Transverse colon (tissue), 4 donors: ENCODE data around the gene MEGF11. TPM values are rescaled to one million over a fixed set of nuclear protein-coding genes. Genes with fewer than 3 reads are reported as not detected.
A peak's percentile ranks its signal among the peaks of the same experiment; 100 is the strongest.

ENCODE experiments used
- DNase-seq: peaks from one replicate; pipeline ENCODE4 v3.0.0-alpha.2; 2019
- H3K27ac ChIP-seq, 4 donors: fragments of 200-600 bp; sonication (generic); 2 replicates each; pipeline ENCODE4 v1.5.1; 2016 to 2018; ENCODE audit warnings: inconsistent platforms in 4 of 4
- H3K27me3 ChIP-seq: fragments of 200-600 bp; sonication (generic); 2 replicates; pipeline ENCODE4 v1.5.1; 2017; ENCODE audit warnings: inconsistent platforms
- H3K36me3 ChIP-seq, 4 donors: fragments of 200-600 bp; sonication (generic); 2 replicates each; pipeline ENCODE4 v1.5.1; 2017 to 2019; ENCODE audit warnings: inconsistent platforms in 4 of 4
- H3K4me1 ChIP-seq, 4 donors: fragments of 200-600 bp; sonication (generic); 2 replicates each; pipeline ENCODE4 v1.5.1; 2017 to 2020; ENCODE audit warnings: inconsistent platforms in 4 of 4
- H3K4me3 ChIP-seq, 4 donors: fragments of 200-600 bp; sonication (generic); 1 replicate in 1 of 4; 2 replicates in 3 of 4; pipeline versions ENCODE4 v1.5.1 to v1.6.1; 2017 to 2019; ENCODE audit warnings: inconsistent platforms in 4 of 4
- H3K9me3 ChIP-seq, 2 donors: fragments of 200-600 bp; sonication (generic); 2 replicates each; pipeline ENCODE4 v1.5.1; 2017 to 2019; ENCODE audit warnings: inconsistent platforms in 2 of 2
- EP300 ChIP-seq: sonication (generic); formaldehyde crosslinking; IDR thresholded peaks from one replicate; pipeline ENCODE4 v1.6.1; 2017; ENCODE audit warnings: antibody characterized with exemption, low read depth
- POLR2A ChIP-seq: fragments of 450-650 bp; IDR thresholded peaks from one replicate; pipeline ENCODE4 v1.6.1; 2016; ENCODE audit warnings: antibody characterized with exemption, mild to moderate bottlenecking, moderate library complexity
- POLR2AphosphoS5 ChIP-seq, 3 donors: sonication (generic); formaldehyde crosslinking; IDR thresholded peaks; one replicate each; pipeline ENCODE4 v1.6.1; 2016; ENCODE audit warnings: antibody characterized with exemption in 3 of 3
- WGBS, 2 donors: methylation state at CpG; one replicate each; pipeline ENCODE4 v1.1.5; 2018; ENCODE audit warnings: low coverage in 1 of 2; 5-methylcytosine and 5-hydroxymethylcytosine counted together
- in situ Hi-C, 4 donors: fragments of 200-750 bp; cut with MboI; loops; one replicate each; pipeline versions ENCODE4 v1.15.0 to v1.15.1; 2017; ENCODE audit warnings: low sequenced_read_pairs in 3 of 4, low pct_ligation_motif_present in 1 of 4, low pct_unique_long_range_greater_than_20kb in 1 of 4
- intact Hi-C: fragments of 100-400 bp; cut with DNase I; formaldehyde crosslinking; loops from one replicate; pipeline ENCODE4 v1.15.1; 2023; ENCODE audit warnings: low total_unique reads
- total RNA-seq, 4 donors: library from RNA; depleted of rRNA; stranded (reverse); fragments of >200 nt; gene quantifications; one replicate each; pipeline ENCODE4 v1.1.0, GENCODE V29; 2016
- TF ChIP-seq, protein P1 (sequence below), 5 experiments: fragments of 200-600 bp in 3 of 5; fragments of 450-650 bp in 2 of 5; sonication (generic) in 3 of 5; IDR thresholded peaks; 1 replicate in 2 of 5; 2 replicates in 3 of 5; pipeline ENCODE4 v1.5.1; 2016 to 2017; ENCODE audit warnings: antibody characterized with exemption in 5 of 5, inconsistent platforms in 3 of 5, mild to moderate bottlenecking in 2 of 5, moderate library complexity in 1 of 5

The MEGF11 gene
- total RNA-seq, 4 donors from 2014 or later, result 0.16 TPM; not detected in 3

DNA sequence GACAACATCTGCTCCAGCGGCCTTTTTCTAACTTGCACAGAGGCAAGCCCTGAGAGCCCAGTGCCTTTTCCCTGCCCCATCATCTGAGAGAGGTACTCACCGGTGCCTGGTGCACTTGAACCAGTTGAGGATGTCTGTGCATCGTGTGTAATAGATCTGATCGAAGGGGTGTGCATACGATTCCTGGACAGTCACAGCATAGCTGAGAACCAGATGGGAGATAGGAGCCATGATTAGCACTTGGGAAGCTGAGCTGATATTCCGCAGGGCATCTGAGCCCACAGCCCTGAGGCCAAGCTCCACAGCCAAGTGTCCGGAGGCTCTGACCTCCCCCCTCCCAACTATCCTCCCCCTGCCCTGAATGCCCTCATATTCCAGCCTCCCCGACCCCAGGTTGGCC is 129.8 kb downstream of the MEGF11 start:
- in situ Hi-C loops (no loop called here), intact Hi-C loops (no loop called here)
- DNase-seq, result no peak
- no peaks in the 10 kb centered on the region for H3K9me3 ChIP-seq
- H3K27me3 ChIP-seq, result peaks cover 7% of the 10 kb centered on the region
- no peak for TF ChIP-seq POLR2A
- TF ChIP-seq, protein P1, sequence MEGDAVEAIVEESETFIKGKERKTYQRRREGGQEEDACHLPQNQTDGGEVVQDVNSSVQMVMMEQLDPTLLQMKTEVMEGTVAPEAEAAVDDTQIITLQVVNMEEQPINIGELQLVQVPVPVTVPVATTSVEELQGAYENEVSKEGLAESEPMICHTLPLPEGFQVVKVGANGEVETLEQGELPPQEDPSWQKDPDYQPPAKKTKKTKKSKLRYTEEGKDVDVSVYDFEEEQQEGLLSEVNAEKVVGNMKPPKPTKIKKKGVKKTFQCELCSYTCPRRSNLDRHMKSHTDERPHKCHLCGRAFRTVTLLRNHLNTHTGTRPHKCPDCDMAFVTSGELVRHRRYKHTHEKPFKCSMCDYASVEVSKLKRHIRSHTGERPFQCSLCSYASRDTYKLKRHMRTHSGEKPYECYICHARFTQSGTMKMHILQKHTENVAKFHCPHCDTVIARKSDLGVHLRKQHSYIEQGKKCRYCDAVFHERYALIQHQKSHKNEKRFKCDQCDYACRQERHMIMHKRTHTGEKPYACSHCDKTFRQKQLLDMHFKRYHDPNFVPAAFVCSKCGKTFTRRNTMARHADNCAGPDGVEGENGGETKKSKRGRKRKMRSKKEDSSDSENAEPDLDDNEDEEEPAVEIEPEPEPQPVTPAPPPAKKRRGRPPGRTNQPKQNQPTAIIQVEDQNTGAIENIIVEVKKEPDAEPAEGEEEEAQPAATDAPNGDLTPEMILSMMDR (IDR thresholded peaks at IDR 0.05), result no peak
- no peak for TF ChIP-seq POLR2AphosphoS5 (IDR thresholded peaks at IDR 0.05)
- no peak for TF ChIP-seq EP300
- H3K36me3 ChIP-seq, result no peaks in the 10 kb centered on the region
- no peaks in the 10 kb centered on the region for H3K4me1 ChIP-seq
- H3K27ac ChIP-seq, result no peak overlapping the region
- H3K4me3 ChIP-seq, result no peak overlapping the region
- WGBS, 2 donors, result 65 to 87% methylated on average over 2 to 8 of the region's 8 CpGs

- Histone ChIP-seq H3K9me3 (no peaks in the 10 kb centered on the region), H3K36me3 (no peaks in the 10 kb centered on the region), H3K4me3 (no peak overlapping the region), H3K27ac (no peak overlapping the region), H3K4me1 (no peaks in the 10 kb centered on the region), H3K27me3 (no peaks in the 10 kb centered on the region)
- in situ Hi-C loops (no loop called here), intact Hi-C loops (no loop called here)
- WGBS, 2 donors, result 29 to 75% methylated on average over 1 to 5 of the region's 5 CpGs
- no peak for DNase-seq
- TF ChIP-seq EP300 (no peak), POLR2AphosphoS5 (IDR thresholded peaks at IDR 0.05) (no peak), POLR2A (no peak)
- TF ChIP-seq, protein P1 (IDR thresholded peaks at IDR 0.05), result no peak
Measured at GRCh38 chr15:66120422-66120821, 133.1 kb downstream of the MEGF11 start.

DNA sequence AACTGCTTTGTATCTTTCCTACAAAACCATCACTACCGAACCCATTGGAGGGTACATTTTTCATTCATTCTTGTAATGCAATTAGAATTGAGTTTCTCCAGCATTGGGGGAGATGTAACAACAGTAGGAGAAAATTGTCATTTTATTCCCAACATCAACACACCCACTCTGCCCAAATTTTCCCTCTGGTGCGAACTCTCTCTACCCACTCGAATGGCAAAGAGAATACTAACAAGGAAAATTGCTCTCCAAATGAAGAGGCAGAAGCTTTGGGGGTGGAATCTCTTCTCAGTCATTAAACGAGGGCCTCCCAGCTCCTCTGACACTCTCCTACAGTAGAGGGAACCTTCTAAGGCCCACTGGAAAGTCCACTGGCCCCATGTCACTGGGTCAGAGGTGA is 135.7 kb downstream of the MEGF11 start:
- Histone ChIP-seq H3K9me3 (no peaks in the 10 kb centered on the region), H3K27me3 (peaks cover 4% of the 10 kb centered on the region), H3K4me1 (no peaks in the 10 kb centered on the region), H3K4me3 (no peak overlapping the region), H3K27ac (no peak overlapping the region), H3K36me3 (no peaks in the 10 kb centered on the region)
- TF ChIP-seq POLR2A, result no peak
- TF ChIP-seq, protein P1 (IDR thresholded peaks at IDR 0.05), result no peak
- TF ChIP-seq POLR2AphosphoS5 (IDR thresholded peaks at IDR 0.05), result no peak
- no peak for TF ChIP-seq EP300
- 68 to 79% methylated on average over 4 of the region's 4 CpGs for WGBS, 2 donors
- in situ Hi-C loops, result no loop called here
- no peak for DNase-seq
- intact Hi-C loops, result no loop called here

GRCh38 chr15:66115568-66116206 is 137.9 kb downstream of the MEGF11 start:
- Histone ChIP-seq H3K4me1 (no peaks in the 10 kb centered on the region), H3K27me3 (peaks cover 4% of the 10 kb centered on the region), H3K27ac (no peak overlapping the region), H3K9me3 (no peaks in the 10 kb centered on the region), H3K4me3 (no peak overlapping the region), H3K36me3 (no peaks in the 10 kb centered on the region)
- TF ChIP-seq POLR2AphosphoS5 (IDR thresholded peaks at IDR 0.05) (no peak), POLR2A (no peak), EP300 (no peak)
- TF ChIP-seq, protein P1 (IDR thresholded peaks at IDR 0.05), result no peak
- in situ Hi-C loops, result no loop called here
- WGBS, 2 donors, result 15 to 35% methylated on average over 6 to 12 of the region's 18 CpGs
- DNase-seq, result peak; percentile 27
- intact Hi-C loops, result no loop called here
